K562 (cell line): ENCODE measurements around the gene ZC3H18. TPM values are rescaled to one million over a fixed set of nuclear protein-coding genes. Genes with fewer than 3 reads are reported as not detected.

Experiments
- ATAC-seq: fragments of 200-7000 bp; cut with Tn5 transposase; 3 replicates; pipeline ENCODE4 v1.9.1; 2020; ENCODE audit warnings: moderate library complexity
- BruUV-seq: library from RNA; stranded (reverse); fragments of 400-500 nt; replicated peaks from 2 replicates; lab custom pipeline; 2021; lab: Mats Ljungman, UMichigan
- CTCF ChIA-PET: fragments of 300-600 bp; formaldehyde crosslinking; extraction: SDS; loops from one replicate; lab custom pipeline; 2021; ENCODE audit warnings: low intra/inter-chr PET ratio; lab: Yijun Ruan, JAX
- POLR2A ChIA-PET: fragments of 300-600, 350-650 bp; sonication (Branson Sonifier 250); formaldehyde crosslinking; extraction: SDS; loops from one replicate; lab custom pipeline; 2021; ENCODE audit warnings: antibody characterized with exemption, inconsistent platforms; lab: Yijun Ruan, JAX
- DNase-seq, 4 experiments: peaks; one replicate each; pipeline versions ENCODE4 v3.0.0 to v3.0.0-alpha.2; 2011 to 2018; ENCODE audit warnings: low spot score in 3 of 4, mixed read lengths in 3 of 4; ENCODE audit errors: extremely low read depth in 1 of 4
- FAIRE-seq: peaks from 2 replicates; lab custom pipeline; 2011; peaks lifted over from hg19 to GRCh38; lab: Jason Lieb, UNC
- H2AFZ ChIP-seq: 2 replicates; pipeline ENCODE4 v1.6.0; 2011; ENCODE audit warnings: low read depth, low read length, control low read depth, inconsistent platforms
- H3K27ac ChIP-seq: fragments of 200-600 bp; 3 replicates; pipeline ENCODE4 v1.8.0; 2011; ENCODE audit warnings: low read depth, mild to moderate bottlenecking, control low read depth, inconsistent platforms, low read length, moderate library complexity, mixed read lengths; ENCODE audit errors: extremely low read depth
- H3K27me3 ChIP-seq, 2 experiments: fragments of 300-600 bp in 1 of 2; 2 replicates in 1 of 2; 3 replicates in 1 of 2; pipeline versions ENCODE4 v1.6.0 to v1.8.0; 2011; ENCODE audit warnings: inconsistent platforms in 2 of 2, low read length in 2 of 2, mild to moderate bottlenecking in 1 of 2, mixed read lengths in 1 of 2, moderate library complexity in 1 of 2; ENCODE audit not compliant: control insufficient read depth in 2 of 2, insufficient read depth in 2 of 2
- H3K36me3 ChIP-seq: fragments of 300-600 bp; 3 replicates; pipeline ENCODE4 v1.8.0; 2011; ENCODE audit warnings: mild to moderate bottlenecking, low read length, inconsistent platforms; ENCODE audit not compliant: control insufficient read depth, insufficient read depth
- H3K4me1 ChIP-seq, 2 experiments: fragments of 200-600 bp in 1 of 2; replicated peaks in 1 of 2; 2 replicates in 1 of 2; 3 replicates in 1 of 2; pipeline versions ENCODE4 v1.5.1 to v1.8.0; 2011; ENCODE audit warnings: inconsistent platforms in 2 of 2, low read length in 2 of 2, mild to moderate bottlenecking in 1 of 2, mixed read lengths in 1 of 2, moderate library complexity in 1 of 2; ENCODE audit not compliant: control insufficient read depth in 2 of 2, insufficient read depth in 2 of 2
- H3K4me2 ChIP-seq: 2 replicates; pipeline ENCODE4 v1.6.1; 2011; ENCODE audit warnings: low read length, control low read depth, inconsistent platforms, mixed read lengths; ENCODE audit not compliant: insufficient read depth
- H3K4me3 ChIP-seq: fragments of 200-600 bp; sonication (generic), shearing (Covaris generic); 2 replicates; pipeline ENCODE4 v1.5.1; 2016; ENCODE audit warnings: control low read depth, inconsistent platforms
- H3K79me2 ChIP-seq: fragments of 200-600 bp; 3 replicates; pipeline ENCODE4 v1.8.0; 2011; ENCODE audit warnings: low read length, inconsistent platforms; ENCODE audit not compliant: control insufficient read depth, insufficient read depth
- H3K9ac ChIP-seq, 2 experiments: 2 replicates each; pipeline versions ENCODE4 v1.6.0 to v1.6.1; 2011; ENCODE audit warnings: low read depth in 2 of 2, low read length in 2 of 2, control low read depth in 1 of 2, inconsistent platforms in 1 of 2, mild to moderate bottlenecking in 1 of 2, mixed read lengths in 1 of 2; ENCODE audit not compliant: insufficient read depth in 1 of 2
- H3K9me1 ChIP-seq: one replicate; pipeline ENCODE4 v1.6.0; 2011; ENCODE audit warnings: inconsistent platforms, mild to moderate bottlenecking, low read length, moderate library complexity; ENCODE audit not compliant: control insufficient read depth, insufficient read depth
- H3K9me3 ChIP-seq: replicated peaks from 2 replicates; pipeline ENCODE4 v1.5.1; 2011; ENCODE audit warnings: low read depth, low read length, inconsistent platforms; ENCODE audit not compliant: control insufficient read depth, insufficient read depth
- H4K20me1 ChIP-seq: replicated peaks from 2 replicates; pipeline ENCODE4 v1.6.1; 2011; ENCODE audit warnings: low read length, inconsistent platforms, mixed read lengths; ENCODE audit not compliant: control insufficient read depth, insufficient read depth
- CBX5 ChIP-seq: IDR thresholded peaks from 2 replicates; pipeline ENCODE4 v1.6.1; 2014; ENCODE audit warnings: low read depth, borderline replicate concordance
- DMBX1 ChIP-seq: fragments of 250-450 bp; sonication (Bioruptor Pico); IDR thresholded peaks from 2 replicates; pipeline ENCODE4 v1.8.0; 2022; ENCODE audit warnings: inconsistent platforms, mild to moderate bottlenecking, moderate library complexity, borderline replicate concordance
- ELF1 ChIP-seq: fragments of 200-800 bp; sonication (Bioruptor generic); IDR thresholded peaks from 2 replicates; pipeline ENCODE4 v1.6.1; 2016; ENCODE audit warnings: missing genetic modification characterization, missing compliant biosample characterization
- ESRRA ChIP-seq: fragments of 450-650 bp; IDR thresholded peaks from 2 replicates; pipeline ENCODE4 v1.6.1; 2014; ENCODE audit warnings: low read depth, mild to moderate bottlenecking, moderate library complexity, borderline replicate concordance
- FOXA1 ChIP-seq: fragments of 450-650 bp; IDR thresholded peaks from 2 replicates; pipeline ENCODE4 v1.6.1; 2016; ENCODE audit warnings: mild to moderate bottlenecking, borderline replicate concordance
- FOXA3 ChIP-seq, 2 experiments: fragments of 450-650 bp in 1 of 2; sonication (generic) in 1 of 2; formaldehyde crosslinking; IDR thresholded peaks in 1 of 2; conservative IDR thresholded peaks in 1 of 2; 2 replicates each; pipeline versions ENCODE4 v1.4.0 to v1.8.0; 2020 to 2022; ENCODE audit warnings: mild to moderate bottlenecking in 2 of 2, missing genetic modification reagents in 1 of 2
- HDAC3 ChIP-seq: fragments of 450-650 bp; IDR thresholded peaks from 2 replicates; pipeline ENCODE4 v1.6.1; 2018; ENCODE audit warnings: borderline replicate concordance, mild to moderate bottlenecking, moderate library complexity; ENCODE audit not compliant: partially characterized antibody
- MAFG ChIP-seq: fragments of 450-650 bp; conservative IDR thresholded peaks from 2 replicates; pipeline ENCODE4 v1.6.1; 2016; ENCODE audit warnings: missing genetic modification characterization, missing compliant biosample characterization
- NBN ChIP-seq: fragments of 450-650 bp; IDR thresholded peaks from 2 replicates; pipeline ENCODE4 v1.6.1; 2016; ENCODE audit warnings: low read depth, mild to moderate bottlenecking
- PCBP2 ChIP-seq: fragments of 200-400 bp; formaldehyde crosslinking; IDR thresholded peaks from 2 replicates; pipeline ENCODE4 v1.6.1; 2018; ENCODE audit warnings: low read length, low read depth, mild to moderate bottlenecking, moderate library complexity; ENCODE audit not compliant: poor library complexity, severe bottlenecking
- PTBP1 ChIP-seq: fragments of 200-400 bp; formaldehyde crosslinking; IDR thresholded peaks from 2 replicates; pipeline ENCODE4 v1.6.1; 2017; ENCODE audit warnings: low read depth, low read length
- RBBP5 ChIP-seq: fragments of 200-600 bp; sonication (generic); IDR thresholded peaks from 2 replicates; pipeline ENCODE4 v1.6.1; 2012; ENCODE audit warnings: borderline replicate concordance, mild to moderate bottlenecking, low read length, control low read depth, inconsistent platforms; ENCODE audit not compliant: insufficient read depth, poor library complexity, severe bottlenecking
- SMC3 ChIP-seq: conservative IDR thresholded peaks from 2 replicates; pipeline ENCODE4 v1.6.1; 2011; ENCODE audit warnings: low read depth, low read length, improper control_type of control experiment; ENCODE audit not compliant: insufficient read depth
- TRIM28 ChIP-seq: fragments of 450-650 bp; IDR thresholded peaks from 2 replicates; pipeline ENCODE4 v1.6.1; 2017
- ZNF280A ChIP-seq: fragments of 450-650 bp; IDR thresholded peaks from 2 replicates; pipeline ENCODE4 v1.6.1; 2018; ENCODE audit warnings: mild to moderate bottlenecking, low read depth; ENCODE audit not compliant: partially characterized antibody
- ZNF561 ChIP-seq: fragments of 450-650 bp; formaldehyde crosslinking; conservative IDR thresholded peaks from 2 replicates; pipeline ENCODE4 v1.4.0; 2020; ENCODE audit warnings: mild to moderate bottlenecking, moderate library complexity
- WGBS: fragments of 100-300 bp; shearing (Covaris generic); methylation state at CpG from one replicate; pipeline ENCODE4 v1.1.6; 2016; ENCODE audit warnings: low coverage, mixed read lengths; ENCODE audit not compliant: insufficient coverage; ENCODE audit errors: missing lambda C conversion rate; 5-methylcytosine and 5-hydroxymethylcytosine counted together
- in situ Hi-C: fragments of 300-500 bp; cut with MboI; formaldehyde crosslinking; loops from 4 replicates; pipeline ENCODE4 v1.15.0; 2018; ENCODE audit warnings: inconsistent platforms, mixed read lengths
- intact Hi-C: fragments of 100-400 bp; cut with micrococcal nuclease; formaldehyde crosslinking; loops from 2 replicates; pipeline ENCODE4 v1.14.2; 2022
- polyA plus RNA-seq, 8 experiments: library from polyadenylated mRNA; depleted of rRNA in 4 of 8; stranded (reverse) in 5 of 8; unstranded in 3 of 8; fragments of >200 nt; fragmentation: Nextera tagmentation in 2 of 8; fragmentation: Illumina TruSeq in 1 of 8; extraction: Ambion mirVana in 2 of 8; extraction: Trizol in 1 of 8; gene quantifications; 2 replicates each; pipeline versions ENCODE4 v1.2.1 to v1.2.3, GENCODE V29; 2011 to 2014; ENCODE audit warnings: inconsistent platforms in 1 of 8, missing spikeins in 1 of 8
- total RNA-seq, 7 experiments: library from RNA; depleted of rRNA in 6 of 7; stranded (reverse); fragments of >200 nt in 6 of 7; fragmentation: Illumina TruSeq in 2 of 7; extraction: Trizol in 2 of 7; gene quantifications; 2 replicates each; pipeline versions ENCODE4 v1.2.1 to v1.2.3, GENCODE V29; 2011 to 2021; ENCODE audit warnings: low replicate concordance in 1 of 7

Gene ZC3H18
- total and polyA plus RNA-seq, 9 of the 15 experiments (the other 6 are each of a cell fraction or from before 2014, with no cell fraction given), result 1.7 to 88.7 (median 26.9) TPM

- POLR2A ChIA-PET, result no interaction called here
- peaks cover 53% of the 10 kb centered on the region for H3K79me2 ChIP-seq
- H3K4me1 ChIP-seq, result peaks cover 24 to 45% of the 10 kb centered on the region in 2 experiments; a peak in 4 of 5 replicates
- no peak overlapping the region for H2AFZ ChIP-seq
- no peaks in the 10 kb centered on the region for H3K27me3 ChIP-seq
- BruUV-seq, result no TSS peak
- TF ChIP-seq RBBP5 (no peak), PCBP2 (no peak), FOXA1 (no peak), NBN (no peak), SMC3 (no peak), ZNF280A (no peak), MAFG (tag) (no peak), DMBX1 (no peak), ELF1 (tag) (no peak), HDAC3 (no peak), PTBP1 (no peak), FOXA3 (CRISPR knock-in tag; conservative IDR thresholded peaks at IDR 0.05 in 1 of 2, IDR thresholded peaks at IDR 0.05 in 1 of 2) (no peak), ZNF561 (no peak), ESRRA (no peak), CBX5 (no peak), TRIM28 (no peak)
- ATAC-seq (no peak), DNase-seq (no peak), FAIRE-seq (no peak)
- WGBS, result 91% methylated on average over 18 of the region's 19 CpGs
- H3K9me1 ChIP-seq, result peaks cover 15% of the 10 kb centered on the region
- H3K4me2 ChIP-seq, result no peak overlapping the region
- in situ Hi-C loops, result no loop called here
- no peak overlapping the region for H3K4me3 ChIP-seq
- no peaks in the 10 kb centered on the region for H3K9me3 ChIP-seq
- peaks cover 89% of the 10 kb centered on the region; the same call in 2 of the 3 replicates for H3K36me3 ChIP-seq
- H4K20me1 ChIP-seq, result peaks cover 26% of the 10 kb centered on the region; the same call in 1 of the 2 replicates
- H3K9ac ChIP-seq, result peak overlapping the region in 1 of 2 experiments; percentile 18; a peak in 1 of 4 replicates
- intact Hi-C loops, result no loop called here
- CTCF ChIA-PET, result no interaction called here
- no peak overlapping the region for H3K27ac ChIP-seq
These were observed 44.8 kb downstream of the ZC3H18 start for GRCh38 chr16:88614818-88615580.
